ENCODE results near the gene CTAGE6.

DNA sequence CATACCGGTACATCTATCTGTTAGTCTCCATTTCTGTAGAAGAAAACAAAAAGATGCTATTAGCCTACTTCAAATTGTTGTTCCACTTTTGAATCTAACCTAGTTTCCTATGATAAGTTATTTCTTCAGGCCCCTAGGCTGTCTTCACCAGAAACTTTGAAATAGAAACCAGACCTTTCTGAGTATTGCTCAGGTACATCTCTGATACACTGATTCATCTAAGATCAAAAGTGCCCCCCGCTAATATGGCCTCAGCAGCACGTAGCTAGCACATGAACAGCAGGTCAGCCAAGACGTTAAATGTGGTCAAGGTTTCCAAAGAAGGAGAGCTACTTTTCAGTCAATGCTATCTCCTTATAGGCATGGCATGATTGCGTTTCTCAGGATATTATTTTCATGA is 23.6 kb downstream of the CTAGE6 start:
- TF ChIP-seq, protein P1, sequence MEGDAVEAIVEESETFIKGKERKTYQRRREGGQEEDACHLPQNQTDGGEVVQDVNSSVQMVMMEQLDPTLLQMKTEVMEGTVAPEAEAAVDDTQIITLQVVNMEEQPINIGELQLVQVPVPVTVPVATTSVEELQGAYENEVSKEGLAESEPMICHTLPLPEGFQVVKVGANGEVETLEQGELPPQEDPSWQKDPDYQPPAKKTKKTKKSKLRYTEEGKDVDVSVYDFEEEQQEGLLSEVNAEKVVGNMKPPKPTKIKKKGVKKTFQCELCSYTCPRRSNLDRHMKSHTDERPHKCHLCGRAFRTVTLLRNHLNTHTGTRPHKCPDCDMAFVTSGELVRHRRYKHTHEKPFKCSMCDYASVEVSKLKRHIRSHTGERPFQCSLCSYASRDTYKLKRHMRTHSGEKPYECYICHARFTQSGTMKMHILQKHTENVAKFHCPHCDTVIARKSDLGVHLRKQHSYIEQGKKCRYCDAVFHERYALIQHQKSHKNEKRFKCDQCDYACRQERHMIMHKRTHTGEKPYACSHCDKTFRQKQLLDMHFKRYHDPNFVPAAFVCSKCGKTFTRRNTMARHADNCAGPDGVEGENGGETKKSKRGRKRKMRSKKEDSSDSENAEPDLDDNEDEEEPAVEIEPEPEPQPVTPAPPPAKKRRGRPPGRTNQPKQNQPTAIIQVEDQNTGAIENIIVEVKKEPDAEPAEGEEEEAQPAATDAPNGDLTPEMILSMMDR (conservative IDR thresholded peaks at IDR 0.05 in 1 of 2, IDR thresholded peaks at IDR 0.05 in 1 of 2; ENCODE audit: low read depth in 1 of 2, low read length in 2 of 2), result no peak
- TF ChIP-seq EZH2 (IDR thresholded peaks at IDR 0.05; ENCODE audit: low read length, missing control alignments), result no peak

Data from fibroblast of lung (primary cell).